GM23338 (cell line): ENCODE measurements around the gene USH1C. TPM values are rescaled to one million over a fixed set of nuclear protein-coding genes. Genes with fewer than 3 reads are reported as not detected.

ENCODE experiments used
- ATAC-seq: fragments of 200-7000 bp; cut with Tn5 transposase; 3 replicates; pipeline ENCODE4 v1.9.1; 2020
- DNase-seq: peaks from one replicate; pipeline ENCODE4 v3.0.0-alpha.2; 2015; ENCODE audit warnings: low spot score
- H2AFZ ChIP-seq: fragments of 200-600 bp; sonication (generic); 2 replicates; pipeline ENCODE4 v1.8.0; 2016; ENCODE audit warnings: antibody characterized with exemption, mild to moderate bottlenecking, moderate library complexity
- H3F3A ChIP-seq: fragments of 200-600 bp; sonication (generic); replicated peaks from 2 replicates; pipeline ENCODE4 v1.8.0; 2017; ENCODE audit warnings: antibody characterized with exemption, mixed run types, low read depth
- H3K27ac ChIP-seq: fragments of 200-600 bp; sonication (generic); 2 replicates; pipeline ENCODE4 v1.6.1; 2016; ENCODE audit warnings: low read depth
- H3K27me3 ChIP-seq: fragments of 200-600 bp; sonication (generic); 2 replicates; pipeline ENCODE4 v1.8.0; 2016; ENCODE audit warnings: mild to moderate bottlenecking, mixed run types, moderate library complexity; ENCODE audit not compliant: insufficient read depth
- H3K36me3 ChIP-seq: fragments of 200-600 bp; sonication (generic); 2 replicates; pipeline ENCODE4 v1.8.0; 2016; ENCODE audit warnings: mild to moderate bottlenecking; ENCODE audit not compliant: insufficient read depth
- H3K4me1 ChIP-seq: fragments of 200-600 bp; sonication (generic); 2 replicates; pipeline ENCODE4 v1.8.0; 2016; ENCODE audit warnings: mild to moderate bottlenecking, moderate library complexity; ENCODE audit not compliant: insufficient read depth
- H3K4me2 ChIP-seq: fragments of 200-600 bp; sonication (generic); 2 replicates; pipeline ENCODE4 v1.7.1; 2017; ENCODE audit warnings: mixed run types
- H3K4me3 ChIP-seq: fragments of 200-600 bp; sonication (generic); 2 replicates; pipeline ENCODE4 v1.6.1; 2016; ENCODE audit warnings: mixed run types
- H3K79me2 ChIP-seq: fragments of 200-600 bp; sonication (generic); replicated peaks from 2 replicates; pipeline ENCODE4 v1.8.0; 2017; ENCODE audit warnings: mild to moderate bottlenecking; ENCODE audit not compliant: insufficient read depth
- H3K9me2 ChIP-seq: fragments of 200-600 bp; sonication (generic); 2 replicates; pipeline ENCODE4 v1.8.0; 2017; ENCODE audit not compliant: insufficient read depth
- H4K20me1 ChIP-seq: fragments of 200-600 bp; sonication (generic); replicated peaks from 2 replicates; pipeline ENCODE4 v1.8.0; 2017; ENCODE audit warnings: mild to moderate bottlenecking; ENCODE audit not compliant: insufficient read depth
- H3K27ac Mint-ChIP-seq: 2 replicates; pipeline ENCODE4 v1.8.0; 2020; ENCODE audit warnings: inconsistent platforms, mild to moderate bottlenecking, moderate library complexity, mixed read lengths
- H3K27me3 Mint-ChIP-seq: 3 replicates; pipeline ENCODE4 v1.8.0; 2022; ENCODE audit warnings: low read depth, mild to moderate bottlenecking, moderate library complexity, mixed read lengths, inconsistent platforms; ENCODE audit not compliant: insufficient read depth, poor library complexity
- H3K36me3 Mint-ChIP-seq: 3 replicates; pipeline ENCODE4 v1.8.0; 2021; ENCODE audit warnings: low read depth, mild to moderate bottlenecking, inconsistent platforms, moderate library complexity, mixed read lengths
- H3K4me1 Mint-ChIP-seq: 3 replicates; pipeline ENCODE4 v1.8.0; 2020; ENCODE audit warnings: mild to moderate bottlenecking, inconsistent platforms, mixed read lengths
- H3K4me3 Mint-ChIP-seq: 3 replicates; pipeline ENCODE4 v1.8.0; 2021; ENCODE audit warnings: moderate library complexity, mild to moderate bottlenecking, inconsistent platforms, mixed read lengths
- H3K9me3 Mint-ChIP-seq: 3 replicates; pipeline ENCODE4 v1.8.0; 2020; ENCODE audit warnings: moderate library complexity, mild to moderate bottlenecking, inconsistent platforms, mixed read lengths
- CTCF ChIP-seq, 2 experiments: fragments of 200-600 bp in 1 of 2; sonication (generic) in 1 of 2; conservative IDR thresholded peaks; 2 replicates each; pipeline versions ENCODE4 v1.5.1 to v1.6.1; 2016 to 2017; ENCODE audit warnings: antibody characterized with exemption in 2 of 2, low read depth in 2 of 2, mild to moderate bottlenecking in 2 of 2, moderate library complexity in 1 of 2
- ETS1 ChIP-seq: IDR thresholded peaks from 2 replicates; pipeline ENCODE4 v1.6.1; 2016; ENCODE audit warnings: antibody characterized with exemption
- EZH2 ChIP-seq: fragments of 200-600 bp; sonication (generic); IDR thresholded peaks from one replicate; pipeline ENCODE4 v1.8.0; 2017; ENCODE audit warnings: antibody characterized with exemption, mild to moderate bottlenecking, low read depth; ENCODE audit not compliant: unreplicated experiment
- EZH2phosphoT487 ChIP-seq: fragments of 200-600 bp; sonication (generic); IDR thresholded peaks from one replicate; pipeline ENCODE4 v1.8.1; 2018; ENCODE audit warnings: antibody characterized with exemption; ENCODE audit not compliant: unreplicated experiment
- POLR2AphosphoS5 ChIP-seq: IDR thresholded peaks from 2 replicates; pipeline ENCODE4 v1.6.1; 2016; ENCODE audit warnings: antibody characterized with exemption, low read depth
- ZNF114 ChIP-seq: fragments of 250-450 bp; sonication (Bioruptor Pico); IDR thresholded peaks from 2 replicates; pipeline ENCODE4 v1.5.0; 2020; ENCODE audit warnings: mild to moderate bottlenecking, moderate library complexity
- ZNF462 ChIP-seq: fragments of 250-450 bp; sonication (Bioruptor Pico); IDR thresholded peaks from 2 replicates; pipeline ENCODE4 v1.5.0; 2020; ENCODE audit warnings: mild to moderate bottlenecking, moderate library complexity
- polyA plus RNA-seq: library from polyadenylated mRNA; unstranded; fragments of >200 nt; fragmentation: Nextera tagmentation; extraction: Ambion mirVana; gene quantifications from 2 replicates; pipeline ENCODE4 v1.2.1, GENCODE V29; 2016
- total RNA-seq: library from RNA; depleted of rRNA; stranded (reverse); fragments of >200 nt; shearing (Covaris generic); gene quantifications from 2 replicates; pipeline ENCODE4 v1.2.3, GENCODE V29; 2014

The USH1C gene
- total and polyA plus RNA-seq, 2 experiments from 2014 or later, result 1.3 to 1.8 TPM

GRCh38 chr11:17558025-17558780, 14.0 kb upstream of the USH1C start (continued):
- TF ChIP-seq CTCF (conservative IDR thresholded peaks at IDR 0.05; ENCODE audit: low read depth in 2 of 2), result no peak
- no peak for TF ChIP-seq POLR2AphosphoS5
- TF ChIP-seq EZH2phosphoT487, result no peak
- TF ChIP-seq EZH2, result no peak
- TF ChIP-seq ZNF114 (CRISPR knock-in tag), result no peak
- TF ChIP-seq ETS1, result no peak

GRCh38 chr11:17556999-17557398, 12.8 kb upstream of the USH1C start:
- H3K27me3 ChIP-seq, result no peaks in the 10 kb centered on the region
- H3K4me3 ChIP-seq, result no peak overlapping the region
- H4K20me1 ChIP-seq, result no peaks in the 10 kb centered on the region
- Mint-ChIP-seq H3K27me3 (peaks cover 4% of the 10 kb centered on the region), H3K27ac (no peak overlapping the region), H3K4me3 (no peak overlapping the region), H3K36me3 (no peaks in the 10 kb centered on the region), H3K9me3 (no peaks in the 10 kb centered on the region), H3K4me1 (no peaks in the 10 kb centered on the region; the same call in 2 of the 3 replicates)
- H2AFZ ChIP-seq, result no peak overlapping the region
- H3F3A ChIP-seq, result no peaks in the 10 kb centered on the region
- no peak for TF ChIP-seq ZNF462 (CRISPR knock-in tag)
- no peak for DNase-seq
- H3K36me3 ChIP-seq, result no peaks in the 10 kb centered on the region
- H3K4me1 ChIP-seq, result no peaks in the 10 kb centered on the region
- no peaks in the 10 kb centered on the region for H3K79me2 ChIP-seq
- H3K4me2 ChIP-seq, result no peak overlapping the region
- H3K9me2 ChIP-seq, result no peaks in the 10 kb centered on the region
- no peak for ATAC-seq
- H3K27ac ChIP-seq, result no peak overlapping the region
